Upper lobe of right lung (tissue), 1 donor: Measurements from ENCODE around the gene DERA. TPM values are rescaled to one million over a fixed set of nuclear protein-coding genes. Genes with fewer than 3 reads are reported as not detected.

ENCODE experiments used
- ATAC-seq: fragments of 200-7000 bp; cut with Tn5 transposase; one replicate; pipeline ENCODE4 v1.9.1; 2020; ENCODE audit warnings: mild to moderate bottlenecking, moderate library complexity
- DNase-seq: peaks from one replicate; pipeline ENCODE4 v3.0.0-alpha.2; 2020
- H3K27ac ChIP-seq: fragments of 200-600 bp; one replicate; pipeline ENCODE4 v1.8.0; 2022
- H3K27me3 ChIP-seq: fragments of 200-600 bp; one replicate; pipeline ENCODE4 v1.8.0; 2022; ENCODE audit warnings: mild to moderate bottlenecking
- H3K36me3 ChIP-seq: fragments of 200-600 bp; one replicate; pipeline ENCODE4 v1.8.0; 2022
- H3K4me1 ChIP-seq: fragments of 200-600 bp; one replicate; pipeline ENCODE4 v1.8.0; 2022
- H3K4me3 ChIP-seq: fragments of 200-600 bp; one replicate; pipeline ENCODE4 v1.8.0; 2022; ENCODE audit warnings: mild to moderate bottlenecking
- H3K9me3 ChIP-seq: fragments of 200-600 bp; one replicate; pipeline ENCODE4 v1.8.0; 2022
- CTCF ChIP-seq: fragments of 200-600 bp; IDR thresholded peaks from one replicate; pipeline ENCODE4 v1.8.0; 2022; ENCODE audit warnings: antibody characterized with exemption
- intact Hi-C: fragments of 100-400 bp; cut with DNase I; formaldehyde crosslinking; loops from one replicate; pipeline ENCODE4 v1.11.0; 2022
- total RNA-seq: library from RNA; stranded (reverse); fragmentation: NEBNext Ultra II Directional; extraction: Animal tissue kit (Norgen Biotek cat#: 25700); gene quantifications from one replicate; pipeline ENCODE4 v1.2.1, GENCODE V29; 2021
- donor health status: DM: no; HTN: yes; CAD: no; lungs with severe emphysema.

The DERA gene
- total RNA-seq, 1 donor from 2014 or later, result 36.6 TPM

DNA sequence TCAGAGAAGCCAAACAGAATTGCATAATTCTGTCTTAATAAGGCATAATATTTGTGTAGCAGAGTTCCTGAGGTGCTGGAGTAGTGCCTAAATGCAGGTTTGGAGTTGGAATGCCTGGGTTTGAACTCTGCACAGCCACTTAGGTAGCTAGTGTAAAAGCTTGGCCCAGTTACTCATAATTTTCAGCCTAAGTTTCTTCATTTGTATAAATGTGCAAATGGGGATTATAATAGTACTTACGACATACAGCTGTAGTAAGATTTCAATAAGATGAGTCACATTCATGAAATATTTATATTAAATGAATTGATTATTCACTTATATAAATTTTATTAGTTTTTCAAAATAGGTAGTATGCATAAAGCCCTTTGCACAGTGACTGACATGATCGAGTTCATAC is 175.8 kb downstream of the DERA start:
- Histone ChIP-seq H3K27ac (no peak overlapping the region), H3K9me3 (no peaks in the 10 kb centered on the region), H3K27me3 (no peaks in the 10 kb centered on the region), H3K4me3 (no peak overlapping the region), H3K36me3 (no peaks in the 10 kb centered on the region), H3K4me1 (no peaks in the 10 kb centered on the region)
- intact Hi-C loops, result no loop called here
- ATAC-seq (no peak), DNase-seq (no peak)
- no peak for TF ChIP-seq CTCF

Other genes with a start within 250 kb of the DERA start
- 58.2 TPM for gene EPS8, start 121.9 kb upstream of the DERA start, total RNA-seq
- 68.3 TPM for gene STRAP, start 28.9 kb upstream of the DERA start, total RNA-seq